ENCODE measurements around the gene PRKCH.

PRKCH gene

DNA sequence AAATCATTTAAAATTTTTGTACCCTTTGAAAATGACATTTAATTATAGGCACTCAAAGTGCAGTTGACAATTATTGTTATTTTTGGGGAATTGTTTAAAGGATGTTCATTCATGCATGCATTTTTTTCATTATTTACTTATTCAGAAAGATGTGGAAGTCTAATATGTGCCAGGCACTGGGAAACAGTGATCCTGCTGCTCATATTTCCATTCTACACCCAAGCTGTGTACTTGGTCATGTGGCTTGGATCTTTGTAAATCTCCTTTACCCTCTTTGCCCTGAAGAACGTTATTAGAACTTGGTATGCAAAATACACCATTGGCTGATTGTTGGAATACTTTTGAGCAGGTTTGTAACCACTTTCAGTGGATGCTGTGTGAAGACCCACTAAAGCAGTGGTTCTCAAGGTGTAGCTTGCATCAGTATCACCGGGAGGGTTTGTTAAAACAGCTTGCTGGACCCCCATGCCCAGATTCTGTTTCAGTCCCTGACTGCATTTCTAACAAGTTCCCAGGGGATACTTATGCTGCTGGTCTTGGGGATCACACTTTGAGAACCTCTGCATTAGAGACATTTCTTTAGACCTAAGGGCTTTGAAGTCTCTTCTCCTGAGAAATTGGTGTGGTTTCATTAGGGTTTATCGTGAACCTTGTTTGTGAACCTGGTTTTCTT is 47.5 kb downstream of the PRKCH start:
- DNase-seq, result no peak

DNA sequence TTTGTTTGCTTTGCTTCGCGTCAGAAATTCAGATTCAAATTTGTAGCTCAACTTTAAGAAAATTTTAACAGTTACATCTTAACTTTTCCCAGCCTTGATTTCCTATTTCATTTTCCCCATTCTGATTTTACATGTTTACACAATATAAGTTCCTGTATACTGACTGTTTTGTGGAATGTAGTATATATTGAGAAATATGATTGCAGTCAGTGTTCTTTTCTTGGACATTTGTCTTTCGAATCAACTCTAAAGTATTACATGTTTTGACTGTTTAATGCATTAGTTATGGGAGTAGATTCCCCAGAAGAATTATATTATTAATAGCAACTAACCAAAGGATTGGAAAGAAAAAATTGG is 48.1 kb downstream of the PRKCH start:
- no peak for DNase-seq

DNA sequence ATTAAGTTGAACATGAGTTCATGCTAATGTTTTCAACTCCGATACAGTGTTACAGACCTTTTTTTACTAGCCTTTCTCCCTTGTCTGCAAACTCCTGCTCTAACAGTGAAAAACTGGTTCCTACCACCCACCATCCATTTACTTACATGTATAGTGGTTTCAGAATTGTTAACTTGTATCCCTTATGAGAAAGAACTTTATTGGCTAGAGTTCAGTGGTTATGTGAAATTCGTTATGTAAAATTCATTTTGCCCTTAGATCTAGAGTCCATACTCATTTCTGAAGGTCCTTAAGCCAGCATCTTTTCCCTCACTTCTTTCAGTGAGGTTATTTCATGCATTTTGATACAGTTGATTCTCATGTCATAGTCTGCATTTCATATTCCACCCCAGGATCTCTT is 51.0 kb downstream of the PRKCH start:
- no peak for DNase-seq

DNA sequence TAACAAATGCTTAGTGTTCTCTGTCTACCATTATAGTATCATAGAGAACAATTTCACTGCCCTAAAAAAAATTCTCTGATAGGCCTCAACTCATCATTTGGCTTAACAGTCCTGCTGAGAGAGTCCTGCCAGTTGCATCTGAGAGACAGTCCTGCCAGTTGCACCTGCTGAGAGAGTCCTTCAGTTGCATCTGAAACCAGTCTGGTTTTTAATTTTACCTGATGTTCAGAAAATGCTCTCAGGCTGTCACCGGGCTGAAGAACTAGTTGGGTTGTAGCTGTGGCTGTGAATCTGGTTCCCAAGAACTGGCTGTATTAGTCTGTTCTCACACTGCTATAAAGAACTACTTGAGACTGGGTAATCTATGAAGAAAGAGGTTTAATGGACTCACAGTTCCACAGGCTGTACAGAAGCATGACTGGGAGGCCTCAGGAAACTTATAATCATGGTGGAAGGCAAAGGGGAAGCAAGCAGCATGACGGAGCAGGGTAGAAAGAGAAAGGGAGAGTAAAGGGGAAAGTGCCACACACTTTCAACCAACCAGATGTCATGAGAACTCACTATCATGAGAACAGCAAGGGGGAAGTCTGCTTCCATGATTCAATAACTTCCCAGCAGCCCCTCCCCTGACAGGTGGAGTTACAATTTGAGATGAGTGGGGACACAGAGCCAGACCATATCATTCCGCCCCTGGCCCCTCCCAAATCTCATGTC is 51.6 kb downstream of the PRKCH start:
- no peak for DNase-seq

DNA sequence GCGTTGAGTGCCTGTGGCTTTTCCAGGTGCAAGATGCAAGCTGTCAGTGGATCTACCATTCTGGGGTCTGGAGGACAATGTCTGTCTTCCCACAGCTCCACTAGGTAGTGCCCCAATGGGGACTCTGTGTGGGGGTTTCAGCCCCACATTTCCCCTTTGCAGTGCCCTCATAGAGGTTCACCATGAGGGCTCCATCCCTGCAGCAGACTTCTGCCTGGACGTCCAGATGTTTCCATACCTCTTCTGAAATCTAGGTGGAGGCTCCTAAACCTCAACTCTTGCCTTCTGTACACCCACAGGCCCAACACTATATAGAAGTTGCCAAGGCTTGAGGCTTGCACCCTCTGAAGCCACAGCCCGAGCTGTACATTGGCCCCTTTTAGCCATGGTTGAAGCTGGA is 52.9 kb downstream of the PRKCH start:
- no peak for DNase-seq

DNA sequence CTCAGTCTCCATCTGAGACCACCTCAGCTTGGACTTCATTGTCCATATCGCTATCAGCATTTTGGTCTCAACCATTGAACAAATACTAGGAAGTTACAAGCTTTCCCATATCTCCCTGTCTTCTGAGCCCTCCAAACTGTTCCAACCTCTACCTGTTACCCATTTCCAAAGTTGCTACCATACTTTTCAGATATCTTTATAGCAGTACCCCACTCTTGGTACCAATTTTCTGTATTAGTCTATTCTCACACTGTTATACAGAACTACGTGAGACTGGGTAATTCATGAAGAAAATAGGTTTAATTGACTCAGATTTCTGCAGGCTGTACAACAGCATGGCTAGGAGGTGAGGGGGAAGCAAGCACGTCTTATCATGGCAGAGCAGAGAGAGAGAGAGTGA is 53.8 kb downstream of the PRKCH start:
- no peak for DNase-seq

DNA sequence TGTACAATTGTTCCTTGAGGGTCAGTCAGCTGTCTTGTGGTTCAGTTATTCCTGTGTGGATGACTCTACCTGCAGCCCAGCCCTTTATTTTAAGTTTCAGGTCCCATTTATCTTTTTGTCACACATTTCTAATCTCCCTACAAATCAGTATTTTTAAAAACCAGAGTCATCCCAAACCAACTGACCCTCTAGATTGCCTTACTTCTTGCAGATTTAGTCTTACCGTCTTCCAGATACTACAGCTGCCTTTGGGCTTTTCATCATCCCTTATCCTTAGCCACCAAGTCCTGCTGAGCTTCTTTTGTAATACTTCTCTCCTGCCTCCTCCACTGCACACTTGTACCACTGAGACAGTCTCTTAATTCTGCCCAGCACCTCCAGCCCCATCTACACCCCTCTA is 54.9 kb downstream of the PRKCH start:
- DNase-seq, result no peak

DNA sequence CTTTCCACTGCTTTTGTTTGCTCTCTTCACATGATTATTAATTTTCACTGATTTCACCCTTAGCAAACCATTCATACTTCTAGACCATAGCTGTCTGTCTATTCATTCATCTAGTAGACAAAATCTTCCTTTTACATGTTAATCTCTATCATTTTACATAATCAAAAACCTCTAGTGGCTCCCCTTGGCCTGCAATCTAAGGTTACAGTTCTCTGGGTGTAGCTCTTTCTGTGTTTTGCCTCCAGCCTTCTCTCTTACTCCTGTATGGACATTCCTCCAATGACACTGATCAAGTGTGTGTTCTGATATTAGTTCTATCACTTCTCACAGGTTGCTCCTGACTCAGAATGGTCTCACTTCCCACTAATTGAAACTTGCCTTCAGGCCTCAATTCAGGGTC is 56.4 kb downstream of the PRKCH start:
- DNase-seq, result no peak

DNA sequence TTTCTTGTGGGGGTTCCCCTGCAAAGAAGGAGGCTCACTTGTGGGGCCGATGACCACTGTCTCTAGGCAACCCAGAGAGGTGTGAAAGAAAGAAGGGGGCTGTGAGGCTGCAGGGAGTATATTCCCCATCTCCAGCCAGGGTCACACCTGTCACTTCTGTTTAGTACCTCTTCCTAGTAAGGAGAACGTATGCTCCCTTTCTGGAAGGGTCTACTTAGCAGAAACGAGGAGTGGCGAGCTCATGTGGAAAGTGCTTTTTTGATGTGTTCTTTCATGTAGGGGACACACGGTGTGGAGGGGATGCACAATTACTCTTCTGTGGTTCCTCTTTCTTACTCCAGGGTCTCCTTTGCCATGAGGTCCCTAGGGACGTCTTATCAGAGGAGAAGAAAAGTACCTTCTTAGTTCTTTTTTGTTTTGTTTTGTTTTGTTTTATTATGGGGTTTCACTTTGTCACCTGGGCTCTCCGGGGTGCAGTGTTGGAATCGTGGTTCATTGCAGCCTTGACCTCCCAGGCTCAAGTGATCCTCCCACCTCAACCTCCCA is 58.3 kb downstream of the PRKCH start:
- no peak for DNase-seq

DNA sequence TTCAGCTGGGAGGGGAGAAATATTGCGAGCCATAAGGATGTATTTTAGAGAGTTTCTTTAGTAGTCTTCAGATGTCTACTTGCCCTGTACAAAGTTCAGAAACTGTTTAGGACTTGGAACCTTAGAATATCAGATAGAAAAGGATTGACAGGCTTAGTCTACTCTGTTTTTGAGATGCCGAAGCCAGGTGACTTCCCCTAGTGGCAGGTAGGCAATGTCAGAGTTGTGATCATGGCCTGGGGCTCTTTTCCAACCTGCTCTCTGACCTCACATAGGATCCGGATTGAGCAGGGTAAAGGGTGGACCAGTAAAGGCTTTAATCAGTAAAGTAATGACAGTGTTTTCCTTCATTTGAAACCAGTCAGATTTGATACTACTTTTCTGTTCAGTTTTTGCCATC is 59.6 kb downstream of the PRKCH start:
- no peak for DNase-seq

DNA sequence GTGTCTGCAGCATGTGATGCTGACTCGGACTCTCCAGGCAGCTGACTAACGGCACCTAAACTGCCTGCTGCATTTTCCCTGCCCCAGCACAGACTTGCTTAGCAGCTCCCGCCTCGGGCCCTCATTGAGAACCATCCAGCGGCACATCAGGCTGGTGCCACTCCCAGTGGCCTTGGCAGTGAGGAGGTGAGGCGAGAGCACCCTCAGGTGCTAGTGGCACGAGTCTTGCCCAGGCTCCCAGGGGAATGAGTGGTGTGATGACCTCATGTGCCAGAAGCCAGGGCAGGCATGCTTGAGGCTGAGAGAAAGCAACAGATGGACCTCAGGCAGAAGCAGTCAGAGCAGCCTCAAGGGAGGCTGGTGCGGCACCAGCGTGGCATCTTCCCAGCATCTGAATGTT is 60.2 kb downstream of the PRKCH start:
- no peak for DNase-seq

DNA sequence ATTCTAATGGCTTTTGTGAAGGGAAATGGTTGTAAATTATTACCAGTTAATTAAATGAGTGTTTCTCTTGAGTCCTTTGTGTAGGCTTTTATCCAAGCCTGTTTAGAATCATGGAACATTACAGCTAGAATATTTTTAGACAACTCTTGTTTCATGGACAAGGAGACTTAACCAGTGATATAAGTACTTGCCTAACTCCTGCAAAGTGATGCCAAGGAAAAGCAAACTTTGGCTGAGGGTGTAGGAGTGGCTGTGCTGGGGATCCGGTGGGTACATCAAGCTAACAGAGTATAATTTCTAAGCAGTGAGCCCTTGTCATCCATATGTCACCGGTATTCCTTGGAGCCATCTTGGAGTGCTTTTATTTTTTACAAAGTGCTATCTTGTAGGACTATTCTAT is 61.5 kb downstream of the PRKCH start:
- no peak for DNase-seq

DNA sequence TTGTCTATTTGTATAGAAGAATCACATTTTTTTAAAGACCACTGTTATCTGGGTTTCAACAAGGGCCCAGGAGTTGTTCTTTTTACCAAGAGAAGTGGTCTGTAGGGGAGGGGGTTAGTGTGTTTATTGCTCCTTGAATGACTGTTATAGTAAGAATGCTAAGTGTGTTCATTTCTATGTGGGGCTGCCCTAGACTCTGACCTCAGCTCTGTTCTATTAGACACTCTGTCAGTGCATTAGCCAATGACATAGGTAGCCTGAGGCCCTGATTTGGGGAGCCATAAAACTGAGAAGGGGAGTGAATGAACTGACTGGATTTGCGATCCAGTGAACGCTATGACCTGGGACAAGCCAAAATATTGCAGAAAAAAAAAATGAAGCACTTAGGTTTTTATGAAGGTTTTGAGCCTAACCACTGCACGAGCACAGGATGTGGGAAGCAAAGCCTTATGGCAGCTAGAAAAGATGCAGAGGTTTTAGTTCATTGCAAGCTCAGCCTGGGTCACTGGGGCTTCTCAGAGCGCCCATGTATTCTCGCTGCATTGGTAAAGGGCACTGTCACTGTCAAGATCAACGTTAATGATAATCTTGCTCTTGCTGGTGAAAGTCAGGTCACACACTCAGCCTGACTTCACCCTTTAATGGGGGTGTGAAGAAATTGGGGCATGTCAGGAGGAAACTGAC is 63.8 kb downstream of the PRKCH start:
- DNase-seq, result no peak

DNA sequence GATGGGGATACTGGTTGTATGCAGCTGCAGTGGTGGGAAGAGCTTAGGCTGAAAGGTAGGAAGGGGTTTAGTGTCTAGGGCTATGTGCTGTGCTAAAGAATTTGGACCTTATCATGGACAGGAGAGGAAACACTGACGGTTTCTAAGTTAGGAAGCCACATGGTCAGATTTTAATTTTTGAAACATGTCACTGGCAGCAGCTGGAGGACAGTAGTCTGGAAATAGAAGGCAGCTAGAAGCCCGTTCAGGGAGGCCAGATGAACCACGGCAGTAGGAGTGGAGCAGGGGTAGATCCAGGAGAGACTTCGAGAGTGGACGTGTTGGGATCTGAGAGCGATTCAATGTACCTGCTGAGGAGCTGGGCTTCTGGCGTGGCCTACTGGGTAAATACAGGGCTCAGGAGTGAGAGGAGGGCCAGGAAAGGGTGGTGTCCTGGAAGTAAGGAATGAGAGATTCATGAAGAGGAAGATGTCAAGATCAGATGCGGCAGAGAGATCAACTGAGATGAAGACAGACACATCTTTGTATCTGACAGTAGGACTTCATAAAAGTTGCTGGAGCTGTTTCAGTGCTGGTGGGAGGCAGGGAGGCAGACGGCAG is 64.9 kb downstream of the PRKCH start:
- no peak for DNase-seq

DNA sequence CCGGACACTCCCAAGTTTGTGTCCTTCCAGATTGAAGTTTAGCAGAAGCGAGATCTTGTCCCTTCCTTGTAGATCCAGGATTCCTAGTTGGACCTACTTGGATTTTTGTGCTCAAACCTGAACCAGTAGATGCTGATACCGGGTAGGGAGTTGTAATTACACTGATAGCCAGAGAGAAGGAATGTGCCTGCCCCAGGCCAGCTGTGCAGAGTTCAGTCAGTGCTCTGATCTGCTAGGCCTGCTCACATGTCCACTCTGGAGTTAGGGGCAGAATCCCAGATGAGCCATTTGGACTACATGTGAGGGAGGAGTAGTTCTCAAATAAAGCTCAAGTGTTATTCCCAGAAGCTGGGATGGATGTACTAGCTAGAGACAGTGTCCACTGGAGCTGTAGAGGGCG is 65.7 kb downstream of the PRKCH start:
- DNase-seq, result no peak

DNA sequence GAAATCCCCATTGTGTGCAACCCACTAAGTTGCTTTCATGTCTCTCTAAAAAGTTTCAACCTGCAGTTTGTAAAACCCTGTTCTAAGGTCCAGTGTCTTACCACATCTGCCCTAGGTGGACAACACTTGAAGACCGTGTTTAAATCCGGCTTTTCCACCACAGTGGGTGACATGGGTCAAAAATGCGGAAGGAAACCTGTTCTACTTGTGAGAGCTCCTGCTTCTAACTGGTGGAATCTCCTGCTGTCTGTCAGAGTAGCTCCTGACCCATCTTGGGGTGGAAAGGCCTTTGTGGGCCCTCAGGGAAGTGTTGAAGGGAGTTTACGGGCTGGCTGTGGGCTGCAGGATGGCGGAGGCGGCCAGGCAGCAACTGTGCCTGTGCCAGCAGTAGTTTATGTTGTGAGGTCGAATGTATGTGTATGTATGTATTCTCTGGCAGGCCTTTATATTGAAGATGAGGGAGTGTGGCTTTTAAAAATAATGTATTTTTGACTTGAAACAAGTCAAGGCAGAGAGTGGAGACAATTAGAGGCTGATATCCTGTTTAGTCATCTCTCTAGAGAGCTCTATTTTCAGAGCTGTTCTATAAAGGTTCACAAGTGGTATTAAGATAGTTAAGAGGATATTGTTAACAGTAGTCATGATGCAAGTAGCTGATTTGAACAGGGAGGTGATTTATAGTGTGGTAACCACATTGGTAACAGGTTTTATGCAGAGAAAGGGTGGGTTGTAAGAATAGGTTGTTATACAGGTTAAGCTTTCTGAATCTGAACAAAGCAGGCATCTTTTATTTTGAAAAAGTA is 67.0 kb downstream of the PRKCH start:
- peak; percentile 18 for DNase-seq

DNA sequence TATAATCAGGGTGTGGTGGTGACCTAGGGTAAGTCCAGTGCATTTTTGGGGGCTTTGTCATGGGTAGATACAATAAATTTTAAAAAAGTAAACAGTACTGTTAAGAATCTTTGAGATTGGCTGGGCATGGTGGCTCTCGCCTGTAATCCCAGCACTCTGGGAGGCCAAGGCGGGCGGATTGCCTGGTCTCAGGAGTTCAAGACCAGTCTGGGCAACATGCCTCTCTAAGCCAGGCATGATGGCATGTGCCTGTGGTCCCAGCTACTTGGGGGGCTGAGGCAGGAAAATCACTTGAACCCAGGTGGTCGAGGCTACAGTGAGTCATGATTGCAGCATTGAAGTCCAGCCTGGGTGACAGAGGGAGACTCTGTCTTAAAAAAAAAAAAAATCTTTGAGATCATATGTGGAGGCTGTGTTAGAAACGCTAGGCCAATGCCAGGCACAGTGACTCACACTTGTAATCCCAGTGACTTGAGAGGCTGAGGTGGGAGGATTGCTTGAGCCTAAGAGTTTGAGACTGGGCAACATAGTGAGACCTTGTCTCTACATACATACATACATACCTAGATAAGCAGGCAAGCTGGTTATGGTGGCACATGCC is 67.7 kb downstream of the PRKCH start:
- DNase-seq, result no peak

DNA sequence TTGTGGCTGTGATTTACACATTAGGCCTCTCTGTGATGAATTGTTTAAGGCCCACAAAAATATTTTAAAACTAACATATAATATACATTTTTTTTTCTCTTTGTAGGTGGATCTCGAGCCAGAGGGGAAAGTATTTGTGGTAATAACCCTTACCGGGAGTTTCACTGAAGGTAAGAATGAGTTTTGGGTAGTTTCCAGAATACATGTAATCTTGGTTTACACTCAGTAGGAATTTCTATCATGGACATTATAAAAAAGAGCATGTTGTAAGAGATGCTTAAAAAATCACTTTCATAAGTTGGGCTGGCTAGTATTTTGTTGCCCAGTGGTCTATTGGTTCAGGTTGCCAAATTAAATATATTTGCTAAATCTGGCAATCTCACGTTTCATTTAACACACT is 69.7 kb downstream of the PRKCH start:
- DNase-seq, result no peak

DNA sequence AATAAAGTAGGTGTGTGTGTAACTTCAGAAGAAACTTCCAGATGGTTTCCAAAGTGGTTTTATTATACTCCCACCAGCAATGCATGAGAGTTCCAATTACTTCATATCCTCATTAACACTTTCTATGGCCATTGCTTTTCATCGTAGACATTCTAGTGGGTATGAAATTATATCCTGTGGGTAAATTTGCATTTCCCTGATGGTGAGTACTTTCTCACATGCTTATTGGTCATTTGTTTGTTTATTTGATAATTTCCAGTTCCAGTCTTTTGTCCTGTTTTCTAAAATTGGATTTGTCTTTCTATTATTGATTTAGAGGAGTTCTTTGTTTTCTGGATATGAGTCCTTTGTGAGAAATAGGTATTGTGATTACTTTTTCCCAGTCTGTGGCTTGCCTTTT is 70.9 kb downstream of the PRKCH start:
- DNase-seq, result no peak

DNA sequence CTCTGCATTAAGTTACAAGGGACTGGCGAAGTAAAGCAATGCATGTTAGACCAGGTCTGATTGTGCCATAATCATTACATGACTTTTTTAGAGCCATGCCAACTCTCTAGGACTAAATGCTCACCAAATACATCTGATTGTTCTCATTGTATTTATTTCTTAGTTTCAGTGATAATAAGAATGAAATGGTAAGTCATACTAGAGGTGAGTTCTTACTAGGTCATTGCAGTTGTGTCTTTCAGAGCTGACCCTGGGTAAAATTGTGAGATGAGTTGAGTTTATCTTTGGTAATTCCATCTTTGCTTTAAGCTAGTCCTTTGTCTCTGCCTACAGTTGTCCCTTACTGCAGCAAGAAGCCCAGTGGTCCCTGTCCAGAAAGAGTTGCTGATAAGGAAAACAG is 73.2 kb downstream of the PRKCH start:
- no peak for DNase-seq

DNA sequence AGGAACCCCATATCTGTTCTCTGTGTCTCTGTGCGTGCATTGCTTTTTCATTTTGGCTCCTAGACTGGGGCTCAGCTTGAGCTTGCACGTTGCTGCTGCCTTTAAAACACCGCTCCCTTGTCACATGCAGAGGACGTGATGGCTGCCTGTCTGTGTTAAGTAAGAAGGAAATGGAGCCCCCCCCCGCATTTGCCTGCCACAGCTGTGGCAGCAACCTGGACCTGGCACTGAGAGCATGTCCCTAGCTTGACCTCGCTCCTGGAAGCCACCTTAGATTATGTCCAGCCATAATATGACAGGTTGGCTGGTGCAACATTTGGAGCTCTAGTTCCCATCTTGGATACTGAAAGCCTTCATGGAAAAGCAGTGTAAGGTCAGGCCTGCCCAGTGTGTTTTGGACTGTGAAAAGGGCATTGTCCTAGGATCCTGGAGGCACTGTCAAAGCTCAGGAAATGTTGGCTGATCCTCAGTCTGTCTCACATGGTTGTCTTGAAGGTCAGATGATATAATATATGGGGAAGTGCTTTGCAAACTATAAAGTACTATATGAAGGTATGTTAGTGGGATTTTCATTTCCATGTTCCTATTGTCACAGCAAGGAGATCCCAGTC is 73.8 kb downstream of the PRKCH start:
- DNase-seq, result no peak

DNA sequence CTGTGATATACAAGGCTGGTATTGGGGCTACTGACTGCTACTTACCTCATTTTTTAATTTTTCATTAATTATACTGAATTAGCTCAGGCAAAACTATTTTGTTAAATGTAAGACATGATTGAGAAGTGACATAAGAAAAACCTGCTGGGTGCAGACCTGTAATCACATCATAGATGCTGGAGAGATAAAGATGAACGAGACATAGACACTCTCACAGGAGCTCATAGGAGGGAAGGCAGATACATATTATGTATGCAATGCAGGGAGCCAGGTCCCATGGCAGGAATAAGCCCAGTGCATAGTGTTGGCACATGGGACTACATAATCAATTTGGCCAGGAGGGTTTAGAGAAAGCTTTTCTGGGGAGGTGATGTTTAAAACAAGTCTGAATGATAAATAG is 74.9 kb downstream of the PRKCH start:
- no peak for DNase-seq
